GM12892 (cell line): ENCODE data around the gene CTAGE8.
"Not testable (repeated sequence)": the region's sequence is repeated elsewhere in the genome, so short reads cannot be mapped to it uniquely, and the experiment has no call there.

Experiments used
- POLR2A ChIP-seq: IDR thresholded peaks from 2 replicates; pipeline ENCODE4 v1.6.1; 2011; ENCODE audit warnings: low read depth, low read length, control low read depth
- POLR2AphosphoS5 ChIP-seq: IDR thresholded peaks from 2 replicates; pipeline ENCODE4 v1.6.1; 2011; ENCODE audit warnings: low read depth, low read length, control low read depth

GRCh38 chr7:144281981-144282380, 12.9 kb upstream of the CTAGE8 start:
- TF ChIP-seq POLR2A, POLR2AphosphoS5: not testable (repeated sequence)
